HepG2 (cell line): ENCODE measurements around the gene FGA. TPM values are rescaled to one million over a fixed set of nuclear protein-coding genes. Genes with fewer than 3 reads are reported as not detected.

Source experiments
- CEBPG ChIP-seq: IDR thresholded peaks from 2 replicates; pipeline ENCODE4 v1.6.1; 2016
- CHCHD3 ChIP-seq: sonication (generic); formaldehyde crosslinking; IDR thresholded peaks from 2 replicates; pipeline ENCODE4 v1.8.0; 2022; ENCODE audit warnings: mild to moderate bottlenecking, missing genetic modification reagents, moderate library complexity
- FOXK2 ChIP-seq: fragments of 450-650 bp; IDR thresholded peaks from 2 replicates; pipeline ENCODE4 v1.6.1; 2016
- HOXA7 ChIP-seq: sonication (generic); formaldehyde crosslinking; IDR thresholded peaks from 2 replicates; pipeline ENCODE4 v1.8.1; 2022; ENCODE audit warnings: mild to moderate bottlenecking, missing genetic modification reagents, moderate library complexity
- HOXD1 ChIP-seq: sonication (generic); formaldehyde crosslinking; IDR thresholded peaks from 2 replicates; pipeline ENCODE4 v1.5.0; 2020; ENCODE audit warnings: missing genetic modification reagents
- IRX3 ChIP-seq: sonication (generic); formaldehyde crosslinking; IDR thresholded peaks from 2 replicates; pipeline ENCODE4 v1.8.1; 2023; ENCODE audit warnings: mild to moderate bottlenecking, low read depth, missing genetic modification reagents, borderline replicate concordance
- KDM4B ChIP-seq: sonication (generic); formaldehyde crosslinking; IDR thresholded peaks from 2 replicates; pipeline ENCODE4 v1.4.0; 2020; ENCODE audit warnings: missing genetic modification reagents
- KLF16 ChIP-seq, 2 experiments: sonication (generic) in 1 of 2; formaldehyde crosslinking in 1 of 2; IDR thresholded peaks; 2 replicates each; pipeline versions ENCODE4 v1.6.1 to v1.8.0; 2016 to 2023; ENCODE audit warnings: missing genetic modification reagents in 2 of 2, missing compliant biosample characterization in 1 of 2
- KMT2B ChIP-seq: IDR thresholded peaks from 2 replicates; pipeline ENCODE4 v1.6.1; 2016; ENCODE audit warnings: missing genetic modification reagents, missing compliant biosample characterization
- MLLT10 ChIP-seq: sonication (generic); formaldehyde crosslinking; IDR thresholded peaks from 2 replicates; pipeline ENCODE4 v1.4.0; 2020; ENCODE audit warnings: missing genetic modification reagents
- POLR2AphosphoS5 ChIP-seq: IDR thresholded peaks from 2 replicates; pipeline ENCODE4 v1.6.1; 2012; ENCODE audit warnings: low read depth, low read length
- REL ChIP-seq: sonication (generic); formaldehyde crosslinking; conservative IDR thresholded peaks from 2 replicates; pipeline ENCODE4 v1.8.0; 2022; ENCODE audit warnings: mild to moderate bottlenecking, missing genetic modification reagents, moderate library complexity
- ZBTB1 ChIP-seq: sonication (generic); formaldehyde crosslinking; IDR thresholded peaks from 2 replicates; pipeline ENCODE4 v1.4.0; 2020; ENCODE audit warnings: missing genetic modification reagents, borderline replicate concordance
- ZNF124 ChIP-seq: sonication (generic); formaldehyde crosslinking; IDR thresholded peaks from 2 replicates; pipeline ENCODE4 v1.4.0; 2020; ENCODE audit warnings: missing genetic modification reagents
- ZNF775 ChIP-seq: sonication (generic); formaldehyde crosslinking; IDR thresholded peaks from 2 replicates; pipeline ENCODE4 v1.4.0; 2020; ENCODE audit warnings: missing genetic modification reagents, mild to moderate bottlenecking, moderate library complexity, borderline replicate concordance
- ZNF891 ChIP-seq: sonication (generic); formaldehyde crosslinking; IDR thresholded peaks from 2 replicates; pipeline ENCODE4 v1.5.0; 2020; ENCODE audit warnings: mild to moderate bottlenecking, missing genetic modification reagents
- polyA plus RNA-seq, 8 experiments: library from polyadenylated mRNA; depleted of rRNA in 3 of 8; stranded (reverse) in 7 of 8; unstranded in 1 of 8; fragments of >200 nt; fragmentation: Illumina TruSeq in 4 of 8; extraction: Trizol in 4 of 8; gene quantifications; 2 replicates each; pipeline versions ENCODE4 v1.2.1 to v1.2.3, GENCODE V29; 2011 to 2016; ENCODE audit warnings: low read depth in 4 of 8, missing spikeins in 1 of 8, mixed read lengths in 1 of 8; ENCODE audit not compliant: insufficient read depth in 1 of 8
- total RNA-seq, 5 experiments: library from RNA; depleted of rRNA; stranded (reverse); fragments of >200 nt; fragmentation: Illumina TruSeq; extraction: Trizol; gene quantifications; 2 replicates each; pipeline ENCODE4 v1.2.3, GENCODE V29; 2016; ENCODE audit warnings: low read depth in 1 of 5
- TF ChIP-seq, protein P1 (sequence below): sonication (generic); formaldehyde crosslinking; IDR thresholded peaks from 2 replicates; pipeline ENCODE4 v1.5.1; 2020; ENCODE audit warnings: missing genetic modification reagents, mild to moderate bottlenecking, borderline replicate concordance
- TF ChIP-seq, protein P2 (sequence below): sonication (generic); formaldehyde crosslinking; IDR thresholded peaks from 2 replicates; pipeline ENCODE4 v1.5.1; 2020; ENCODE audit warnings: mild to moderate bottlenecking, missing genetic modification reagents, moderate library complexity
- TF ChIP-seq, protein P3 (sequence below): sonication (generic); formaldehyde crosslinking; conservative IDR thresholded peaks from 2 replicates; pipeline ENCODE4 v1.4.0; 2020; ENCODE audit warnings: missing genetic modification reagents
- TF ChIP-seq, protein P4 (sequence below): sonication (generic); formaldehyde crosslinking; IDR thresholded peaks from 2 replicates; pipeline ENCODE4 v1.8.0; 2022; ENCODE audit warnings: mild to moderate bottlenecking, missing genetic modification reagents, moderate library complexity

The FGA gene
- total and polyA plus RNA-seq, 2 of the 13 experiments (the other 11 are each of a cell fraction or from before 2014, with no cell fraction given), result 640 to 1,523 TPM

DNA sequence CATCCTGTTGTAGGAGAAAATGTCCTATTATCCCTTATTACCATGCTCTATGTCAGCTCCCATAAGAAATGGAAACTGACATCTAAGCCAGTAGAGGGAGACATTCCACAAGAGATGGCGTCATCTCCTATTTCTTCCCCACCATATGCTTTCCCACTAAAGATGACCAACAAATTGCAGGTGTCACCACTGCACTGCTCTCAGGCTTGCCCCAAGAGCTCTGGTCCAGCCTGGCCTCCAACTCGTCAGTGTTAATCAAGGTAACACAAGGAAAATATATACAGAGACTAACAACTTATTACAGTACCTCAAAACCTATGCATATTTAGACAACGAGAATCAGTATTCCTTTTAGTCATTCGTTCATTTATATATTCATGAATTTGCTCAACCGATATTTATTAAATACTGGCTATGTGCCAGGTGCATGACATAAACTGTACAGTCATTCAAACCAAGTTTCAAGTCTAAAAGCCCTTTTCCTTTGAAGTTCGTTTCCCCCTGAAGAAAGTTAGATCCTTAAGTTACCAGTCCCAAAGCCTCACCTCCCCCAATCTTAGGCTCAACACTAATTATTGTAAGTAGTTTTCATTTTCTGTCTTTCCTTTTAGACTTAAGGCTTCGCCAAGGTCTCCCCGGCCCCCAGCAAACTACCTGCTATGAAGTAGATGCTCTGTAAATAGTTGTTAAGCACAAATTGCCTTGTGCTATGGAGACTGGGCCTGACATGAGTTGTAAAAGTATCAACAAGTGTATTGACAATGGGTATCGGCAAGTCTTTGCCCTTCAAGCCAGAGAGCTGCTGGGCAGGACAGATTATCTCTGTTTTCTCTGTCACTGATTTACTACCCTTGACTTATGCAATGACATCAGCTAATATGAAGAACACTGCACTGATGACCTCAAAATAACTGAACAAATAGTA is 30.8 kb downstream of the FGA start (continued):
- TF ChIP-seq KMT2B (CRISPR knock-in tag) (peak; percentile 12; the same call in 1 of the 2 replicates), HOXA7 (CRISPR knock-in tag) (no peak), POLR2AphosphoS5 (no peak), KDM4B (CRISPR knock-in tag) (peak; percentile 43; the same call in 1 of the 2 replicates), HOXD1 (peak; percentile 94), FOXK2 (peak; percentile 81), ZNF891 (no peak), ZNF775 (CRISPR knock-in tag) (no peak), MLLT10 (CRISPR knock-in tag) (no peak), CEBPG (CRISPR knock-in tag) (peak; percentile 95), KLF16 (CRISPR knock-in tag; IDR thresholded peaks at IDR 0.05) (peak in 1 of 2 experiments; percentile 40; a peak in 2 of 4 replicates), ZNF124 (CRISPR knock-in tag) (peak; percentile 6; the same call in 1 of the 2 replicates), REL (0 out of 2 replicates have a peak, but pooled peaks have one; percentile 24), ZBTB1 (no peak), CHCHD3 (CRISPR knock-in tag) (no peak), IRX3 (0 out of 2 replicates have a peak, but pooled peaks have one; percentile 29)
- TF ChIP-seq, protein P1, sequence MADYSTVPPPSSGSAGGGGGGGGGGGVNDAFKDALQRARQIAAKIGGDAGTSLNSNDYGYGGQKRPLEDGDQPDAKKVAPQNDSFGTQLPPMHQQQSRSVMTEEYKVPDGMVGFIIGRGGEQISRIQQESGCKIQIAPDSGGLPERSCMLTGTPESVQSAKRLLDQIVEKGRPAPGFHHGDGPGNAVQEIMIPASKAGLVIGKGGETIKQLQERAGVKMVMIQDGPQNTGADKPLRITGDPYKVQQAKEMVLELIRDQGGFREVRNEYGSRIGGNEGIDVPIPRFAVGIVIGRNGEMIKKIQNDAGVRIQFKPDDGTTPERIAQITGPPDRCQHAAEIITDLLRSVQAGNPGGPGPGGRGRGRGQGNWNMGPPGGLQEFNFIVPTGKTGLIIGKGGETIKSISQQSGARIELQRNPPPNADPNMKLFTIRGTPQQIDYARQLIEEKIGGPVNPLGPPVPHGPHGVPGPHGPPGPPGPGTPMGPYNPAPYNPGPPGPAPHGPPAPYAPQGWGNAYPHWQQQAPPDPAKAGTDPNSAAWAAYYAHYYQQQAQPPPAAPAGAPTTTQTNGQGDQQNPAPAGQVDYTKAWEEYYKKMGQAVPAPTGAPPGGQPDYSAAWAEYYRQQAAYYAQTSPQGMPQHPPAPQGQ (CRISPR knock-in tag), result no peak
- TF ChIP-seq, protein P2, sequence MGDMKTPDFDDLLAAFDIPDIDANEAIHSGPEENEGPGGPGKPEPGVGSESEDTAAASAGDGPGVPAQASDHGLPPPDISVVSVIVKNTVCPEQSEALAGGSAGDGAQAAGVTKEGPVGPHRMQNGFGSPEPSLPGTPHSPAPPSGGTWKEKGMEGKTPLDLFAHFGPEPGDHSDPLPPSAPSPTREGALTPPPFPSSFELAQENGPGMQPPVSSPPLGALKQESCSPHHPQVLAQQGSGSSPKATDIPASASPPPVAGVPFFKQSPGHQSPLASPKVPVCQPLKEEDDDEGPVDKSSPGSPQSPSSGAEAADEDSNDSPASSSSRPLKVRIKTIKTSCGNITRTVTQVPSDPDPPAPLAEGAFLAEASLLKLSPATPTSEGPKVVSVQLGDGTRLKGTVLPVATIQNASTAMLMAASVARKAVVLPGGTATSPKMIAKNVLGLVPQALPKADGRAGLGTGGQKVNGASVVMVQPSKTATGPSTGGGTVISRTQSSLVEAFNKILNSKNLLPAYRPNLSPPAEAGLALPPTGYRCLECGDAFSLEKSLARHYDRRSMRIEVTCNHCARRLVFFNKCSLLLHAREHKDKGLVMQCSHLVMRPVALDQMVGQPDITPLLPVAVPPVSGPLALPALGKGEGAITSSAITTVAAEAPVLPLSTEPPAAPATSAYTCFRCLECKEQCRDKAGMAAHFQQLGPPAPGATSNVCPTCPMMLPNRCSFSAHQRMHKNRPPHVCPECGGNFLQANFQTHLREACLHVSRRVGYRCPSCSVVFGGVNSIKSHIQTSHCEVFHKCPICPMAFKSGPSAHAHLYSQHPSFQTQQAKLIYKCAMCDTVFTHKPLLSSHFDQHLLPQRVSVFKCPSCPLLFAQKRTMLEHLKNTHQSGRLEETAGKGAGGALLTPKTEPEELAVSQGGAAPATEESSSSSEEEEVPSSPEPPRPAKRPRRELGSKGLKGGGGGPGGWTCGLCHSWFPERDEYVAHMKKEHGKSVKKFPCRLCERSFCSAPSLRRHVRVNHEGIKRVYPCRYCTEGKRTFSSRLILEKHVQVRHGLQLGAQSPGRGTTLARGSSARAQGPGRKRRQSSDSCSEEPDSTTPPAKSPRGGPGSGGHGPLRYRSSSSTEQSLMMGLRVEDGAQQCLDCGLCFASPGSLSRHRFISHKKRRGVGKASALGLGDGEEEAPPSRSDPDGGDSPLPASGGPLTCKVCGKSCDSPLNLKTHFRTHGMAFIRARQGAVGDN (CRISPR knock-in tag), result no peak
- TF ChIP-seq, protein P3, sequence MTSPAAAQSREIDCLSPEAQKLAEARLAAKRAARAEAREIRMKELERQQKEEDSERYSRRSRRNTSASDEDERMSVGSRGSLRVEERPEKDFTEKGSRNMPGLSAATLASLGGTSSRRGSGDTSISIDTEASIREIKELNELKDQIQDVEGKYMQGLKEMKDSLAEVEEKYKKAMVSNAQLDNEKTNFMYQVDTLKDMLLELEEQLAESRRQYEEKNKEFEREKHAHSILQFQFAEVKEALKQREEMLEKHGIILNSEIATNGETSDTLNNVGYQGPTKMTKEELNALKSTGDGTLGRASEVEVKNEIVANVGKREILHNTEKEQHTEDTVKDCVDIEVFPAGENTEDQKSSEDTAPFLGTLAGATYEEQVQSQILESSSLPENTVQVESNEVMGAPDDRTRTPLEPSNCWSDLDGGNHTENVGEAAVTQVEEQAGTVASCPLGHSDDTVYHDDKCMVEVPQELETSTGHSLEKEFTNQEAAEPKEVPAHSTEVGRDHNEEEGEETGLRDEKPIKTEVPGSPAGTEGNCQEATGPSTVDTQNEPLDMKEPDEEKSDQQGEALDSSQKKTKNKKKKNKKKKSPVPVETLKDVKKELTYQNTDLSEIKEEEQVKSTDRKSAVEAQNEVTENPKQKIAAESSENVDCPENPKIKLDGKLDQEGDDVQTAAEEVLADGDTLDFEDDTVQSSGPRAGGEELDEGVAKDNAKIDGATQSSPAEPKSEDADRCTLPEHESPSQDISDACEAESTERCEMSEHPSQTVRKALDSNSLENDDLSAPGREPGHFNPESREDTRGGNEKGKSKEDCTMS (CRISPR knock-in tag), result no peak
- TF ChIP-seq, protein P4, sequence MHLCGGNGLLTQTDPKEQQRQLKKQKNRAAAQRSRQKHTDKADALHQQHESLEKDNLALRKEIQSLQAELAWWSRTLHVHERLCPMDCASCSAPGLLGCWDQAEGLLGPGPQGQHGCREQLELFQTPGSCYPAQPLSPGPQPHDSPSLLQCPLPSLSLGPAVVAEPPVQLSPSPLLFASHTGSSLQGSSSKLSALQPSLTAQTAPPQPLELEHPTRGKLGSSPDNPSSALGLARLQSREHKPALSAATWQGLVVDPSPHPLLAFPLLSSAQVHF (CRISPR knock-in tag), result no peak
